Bronchial epithelial cell (primary cell): Measurements from ENCODE around the gene MOK. TPM values are rescaled to one million over a fixed set of nuclear protein-coding genes. Genes with fewer than 3 reads are reported as not detected.
A peak's percentile ranks its signal among the peaks of the same experiment; 100 is the strongest.

Experiments used
- DNase-seq: peaks from one replicate; pipeline ENCODE4 v3.0.0-alpha.2; 2010; ENCODE audit warnings: low read depth
- FAIRE-seq: peaks from 2 replicates; lab custom pipeline; 2011; peaks lifted over from hg19 to GRCh38; lab: Jason Lieb, UNC
- H3K27me3 ChIP-seq: 2 replicates; pipeline ENCODE4 v1.5.1; 2011; ENCODE audit warnings: low read length; ENCODE audit not compliant: control insufficient read depth, insufficient read depth
- H3K36me3 ChIP-seq: 2 replicates; pipeline ENCODE4 v1.5.1; 2011; ENCODE audit warnings: low read length; ENCODE audit not compliant: control insufficient read depth, insufficient read depth
- H3K4me3 ChIP-seq: 2 replicates; pipeline ENCODE4 v1.5.1; 2011; ENCODE audit warnings: mild to moderate bottlenecking, low read depth, low read length, control low read depth
- total RNA-seq: library from RNA; depleted of rRNA; stranded (reverse); fragments of >200 nt; gene quantifications from 2 replicates; pipeline ENCODE4 v1.2.1, GENCODE V29; 2014
- TF ChIP-seq, protein P1 (sequence below): IDR thresholded peaks from 2 replicates; pipeline ENCODE4 v1.5.1; 2011; ENCODE audit warnings: mild to moderate bottlenecking, moderate library complexity, low read length, control low read depth, inconsistent platforms; ENCODE audit not compliant: insufficient read depth, severe bottlenecking

MOK gene
- total RNA-seq, 1 donor from 2014 or later, result 3.2 TPM

DNA sequence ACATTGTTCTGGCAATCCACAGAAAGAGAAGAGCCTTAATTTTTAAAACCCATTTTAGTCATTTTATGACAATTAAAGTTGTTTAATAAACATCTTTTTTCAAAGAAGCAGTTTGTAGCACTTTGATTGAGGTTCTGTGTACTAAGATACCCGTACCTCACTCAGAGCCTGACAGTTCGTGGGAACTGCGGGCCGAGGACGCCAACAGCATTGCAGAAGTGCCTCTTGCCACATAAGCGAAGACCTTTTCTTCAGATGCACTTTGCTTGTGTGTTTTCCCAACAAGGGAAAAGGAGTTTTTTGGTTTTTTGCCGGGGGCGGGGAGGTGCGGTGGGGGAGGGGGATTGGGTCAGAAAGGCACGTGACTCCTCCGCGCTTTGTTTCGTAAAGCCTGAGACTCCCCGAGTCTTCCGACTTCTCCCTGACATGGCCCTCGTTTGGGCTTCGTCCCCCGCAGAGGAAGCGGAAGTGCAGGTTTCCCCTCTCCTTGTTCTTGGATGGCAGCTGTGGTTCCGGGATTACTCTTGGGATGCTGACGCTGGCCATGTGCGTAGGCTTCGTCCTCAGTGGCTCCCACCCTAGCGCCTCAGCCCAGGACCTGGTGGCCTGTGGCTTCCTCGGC lies 94.4 kb downstream of the MOK start:
- H3K4me3 ChIP-seq, result no peak overlapping the region
- H3K36me3 ChIP-seq, result peaks cover 11% of the 10 kb centered on the region
- no peak for FAIRE-seq
- TF ChIP-seq, protein P1, sequence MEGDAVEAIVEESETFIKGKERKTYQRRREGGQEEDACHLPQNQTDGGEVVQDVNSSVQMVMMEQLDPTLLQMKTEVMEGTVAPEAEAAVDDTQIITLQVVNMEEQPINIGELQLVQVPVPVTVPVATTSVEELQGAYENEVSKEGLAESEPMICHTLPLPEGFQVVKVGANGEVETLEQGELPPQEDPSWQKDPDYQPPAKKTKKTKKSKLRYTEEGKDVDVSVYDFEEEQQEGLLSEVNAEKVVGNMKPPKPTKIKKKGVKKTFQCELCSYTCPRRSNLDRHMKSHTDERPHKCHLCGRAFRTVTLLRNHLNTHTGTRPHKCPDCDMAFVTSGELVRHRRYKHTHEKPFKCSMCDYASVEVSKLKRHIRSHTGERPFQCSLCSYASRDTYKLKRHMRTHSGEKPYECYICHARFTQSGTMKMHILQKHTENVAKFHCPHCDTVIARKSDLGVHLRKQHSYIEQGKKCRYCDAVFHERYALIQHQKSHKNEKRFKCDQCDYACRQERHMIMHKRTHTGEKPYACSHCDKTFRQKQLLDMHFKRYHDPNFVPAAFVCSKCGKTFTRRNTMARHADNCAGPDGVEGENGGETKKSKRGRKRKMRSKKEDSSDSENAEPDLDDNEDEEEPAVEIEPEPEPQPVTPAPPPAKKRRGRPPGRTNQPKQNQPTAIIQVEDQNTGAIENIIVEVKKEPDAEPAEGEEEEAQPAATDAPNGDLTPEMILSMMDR, result no peak
- no peaks in the 10 kb centered on the region for H3K27me3 ChIP-seq
- no peak for DNase-seq

DNA sequence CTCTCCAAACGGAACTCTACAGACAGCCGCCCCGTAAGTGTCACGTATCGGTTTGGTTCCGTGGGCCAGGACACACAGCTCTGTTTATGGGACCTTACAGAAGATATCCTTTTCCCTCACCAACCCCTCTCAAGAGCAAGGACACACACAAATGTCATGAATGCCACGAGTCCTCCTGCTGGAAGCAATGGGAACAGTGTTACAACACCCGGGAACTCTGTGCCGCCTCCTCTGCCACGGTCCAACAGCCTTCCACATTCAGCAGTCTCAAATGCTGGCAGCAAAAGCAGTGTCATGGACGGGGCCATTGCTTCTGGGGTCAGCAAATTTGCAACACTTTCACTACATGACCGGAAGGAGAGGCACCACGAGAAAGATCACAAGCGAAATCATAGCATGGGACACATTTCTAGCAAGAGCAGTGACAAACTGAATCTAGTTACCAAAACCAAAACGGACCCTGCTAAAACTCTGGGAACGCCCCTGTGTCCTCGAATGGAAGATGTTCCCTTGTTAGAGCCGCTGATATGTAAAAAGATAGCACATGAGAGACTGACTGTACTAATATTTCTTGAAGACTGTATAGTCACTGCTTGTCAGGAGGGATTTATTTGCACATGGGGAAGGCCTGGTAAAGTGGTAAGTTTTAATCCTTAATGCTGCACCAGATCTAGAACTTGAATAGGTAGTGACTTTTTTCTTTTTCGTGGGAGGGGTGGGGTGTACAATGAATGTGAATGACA lies 95.6 kb downstream of the MOK start:
- FAIRE-seq, result peak; percentile 84

DNA sequence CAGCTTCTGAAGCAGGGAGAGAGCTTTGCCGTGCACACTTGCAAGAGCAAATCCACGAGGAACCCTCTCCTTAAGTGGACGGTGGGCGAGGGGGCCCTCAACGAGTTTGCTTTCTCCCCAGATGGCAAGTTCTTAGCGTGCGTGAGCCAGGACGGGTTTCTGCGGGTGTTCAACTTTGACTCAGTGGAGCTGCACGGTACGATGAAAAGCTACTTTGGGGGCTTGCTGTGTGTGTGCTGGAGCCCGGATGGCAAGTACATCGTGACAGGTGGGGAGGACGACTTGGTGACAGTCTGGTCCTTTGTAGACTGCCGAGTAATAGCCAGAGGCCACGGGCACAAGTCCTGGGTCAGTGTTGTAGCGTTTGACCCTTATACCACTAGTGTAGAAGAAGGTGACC lies 96.2 kb downstream of the MOK start:
- FAIRE-seq (peak; percentile 13), DNase-seq (no peak)
- Histone ChIP-seq H3K27me3 (no peaks in the 10 kb centered on the region), H3K4me3 (no peak overlapping the region), H3K36me3 (peaks cover 14% of the 10 kb centered on the region)
- TF ChIP-seq, protein P1, result no peak

More for the DNA sequence above, 95.6 kb downstream of the MOK start:
- TF ChIP-seq, protein P1, result peak; percentile 18
- no peak overlapping the region for H3K4me3 ChIP-seq
- no peak for DNase-seq
- no peaks in the 10 kb centered on the region for H3K27me3 ChIP-seq
- peaks cover 11% of the 10 kb centered on the region for H3K36me3 ChIP-seq

DNA sequence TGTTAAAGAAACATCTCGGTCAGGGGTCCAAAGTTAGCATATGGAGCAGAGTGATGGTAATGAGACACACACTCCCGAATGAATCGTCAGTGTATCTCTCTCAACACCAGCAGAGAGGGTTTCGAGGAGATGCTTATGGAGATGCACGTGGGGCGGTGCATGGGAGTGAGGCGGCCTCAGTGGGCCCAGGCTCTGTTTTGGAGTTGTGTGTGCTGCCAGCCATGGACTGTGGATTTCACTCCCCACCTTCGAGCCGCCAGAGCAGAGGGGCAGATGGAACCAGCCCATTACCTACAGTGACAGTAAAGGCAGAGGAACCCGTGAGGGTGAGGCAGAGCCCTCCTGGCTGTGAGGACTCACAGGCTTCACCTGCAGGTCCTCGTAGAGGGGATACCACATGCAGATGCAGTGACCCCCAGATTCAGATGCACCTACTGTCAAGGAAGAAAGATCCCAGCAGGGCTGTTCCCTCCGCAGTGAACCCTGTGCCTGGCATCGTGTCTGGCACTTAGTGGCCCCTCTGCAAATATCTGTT lies 97.1 kb downstream of the MOK start:
- TF ChIP-seq, protein P1, result no peak
- no peaks in the 10 kb centered on the region for H3K27me3 ChIP-seq
- FAIRE-seq, result peak; percentile 96
- peaks cover 16% of the 10 kb centered on the region for H3K36me3 ChIP-seq
- no peak overlapping the region for H3K4me3 ChIP-seq
- no peak for DNase-seq

DNA sequence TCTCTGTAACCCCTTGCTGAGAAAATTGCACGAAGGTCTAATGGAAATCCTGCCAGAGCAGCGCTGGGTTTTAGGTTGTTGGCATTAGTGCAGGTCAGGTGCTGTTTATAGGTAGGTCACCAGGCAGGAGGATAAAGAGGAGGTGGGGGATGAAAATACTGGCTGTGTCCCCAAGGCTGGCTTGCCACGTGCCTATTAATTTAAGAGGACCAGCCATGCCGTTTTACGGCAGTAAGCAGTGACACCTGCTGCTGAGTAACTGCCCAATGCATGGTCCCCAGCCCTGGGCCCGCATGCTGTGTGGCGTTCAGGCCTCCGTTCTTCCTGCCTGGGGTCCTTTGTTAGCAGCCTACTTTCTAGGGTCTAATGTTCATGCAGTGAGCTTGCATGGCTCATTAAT lies 98.0 kb downstream of the MOK start:
- TF ChIP-seq, protein P1, result no peak
- no peak overlapping the region for H3K4me3 ChIP-seq
- DNase-seq, result no peak
- H3K27me3 ChIP-seq, result no peaks in the 10 kb centered on the region
- H3K36me3 ChIP-seq, result peaks cover 17% of the 10 kb centered on the region
- FAIRE-seq, result no peak
